Suprapubic skin (tissue), 3 donors: Measurements from ENCODE around the gene CAPRIN1.

ENCODE experiments used
- CTCF ChIP-seq, 2 donors: fragments of 200-600 bp in 1 of 2; fragments of 450-650 bp in 1 of 2; sonication (generic) in 1 of 2; IDR thresholded peaks; one replicate each; pipeline ENCODE4 v1.5.1; 2016 to 2019; ENCODE audit warnings: antibody characterized with exemption in 2 of 2, mild to moderate bottlenecking in 1 of 2, moderate library complexity in 1 of 2
- POLR2A ChIP-seq, 2 donors: fragments of 450-650 bp; IDR thresholded peaks; one replicate each; pipeline ENCODE4 v1.6.1; 2017; ENCODE audit warnings: antibody characterized with exemption in 2 of 2, mild to moderate bottlenecking in 2 of 2, moderate library complexity in 2 of 2

- TF ChIP-seq CTCF (IDR thresholded peaks at IDR 0.05) (no peak), POLR2A (IDR thresholded peaks at IDR 0.05) (no peak)
Observed at GRCh38 chr11:34111722-34112270, 60.3 kb downstream of the CAPRIN1 start.
